ENCODE data around the gene ZSCAN20. TPM values are rescaled to one million over a fixed set of nuclear protein-coding genes. Genes with fewer than 3 reads are reported as not detected.

ZSCAN20 gene
- total and polyA plus RNA-seq, 9 of the 15 experiments (the other 6 are each of a cell fraction or from before 2014, with no cell fraction given), result 0.36 to 3.3 (median 2.0) TPM

GRCh38 chr1:33472269-33472980 lies at the start of gene ZSCAN20 (continued):
- TF ChIP-seq ZNF639 (CRISPR knock-in tag; conservative IDR thresholded peaks at IDR 0.05 in 1 of 2, IDR thresholded peaks at IDR 0.05 in 1 of 2) (no peak), ZNF830 (CRISPR knock-in tag; IDR thresholded peaks at IDR 0.05) (no peak), FOSL1 (tag; conservative IDR thresholded peaks at IDR 0.05) (no peak), CEBPZ (IDR thresholded peaks at IDR 0.05; ENCODE audit: borderline replicate concordance, low read depth, low read length) (peak; percentile 92; the same call in 1 of the 2 replicates), NR2C1 (IDR thresholded peaks at IDR 0.05) (peak; percentile 87), NR2C1 (tag; IDR thresholded peaks at IDR 0.05) (peak; percentile 92), SRSF3 (IDR thresholded peaks at IDR 0.05; ENCODE audit: insufficient read depth, low read length) (no peak), MCM7 (IDR thresholded peaks at IDR 0.05) (no peak), CTCF (IDR thresholded peaks at IDR 0.05 in 2 of 3, conservative IDR thresholded peaks at IDR 0.05 in 1 of 3; ENCODE audit: insufficient read depth in 2 of 3, low read depth in 1 of 3, low read length in 3 of 3) (no peak), SETDB1 (IDR thresholded peaks at IDR 0.05; ENCODE audit: low read length) (no peak), MBD1 (CRISPR knock-in tag; IDR thresholded peaks at IDR 0.05) (no peak), FOXP1 (CRISPR knock-in tag; IDR thresholded peaks at IDR 0.05) (no peak), ZNF592 (IDR thresholded peaks at IDR 0.05) (no peak), BCL6 (CRISPR knock-in tag; IDR thresholded peaks at IDR 0.05) (no peak)

Measured in K562 (cell line).